Stomach (tissue), 4 donors: ENCODE results near the gene SH3BP5.

Experiments used
- CTCF ChIP-seq, 7 experiments: fragments of 450-650 bp in 4 of 7; fragments of 200-600 bp in 3 of 7; sonication (generic) in 3 of 7; IDR thresholded peaks; one replicate each; pipeline ENCODE4 v1.5.1; 2016 to 2019; ENCODE audit warnings: antibody characterized with exemption in 7 of 7, control low read depth in 2 of 7, mild to moderate bottlenecking in 1 of 7
- POLR2A ChIP-seq, 4 donors: fragments of 450-650 bp; IDR thresholded peaks; one replicate each; pipeline ENCODE4 v1.6.1; 2016; ENCODE audit warnings: antibody characterized with exemption in 4 of 4, control low read depth in 2 of 4, mild to moderate bottlenecking in 1 of 4, moderate library complexity in 1 of 4
- POLR2AphosphoS5 ChIP-seq, 3 donors: sonication (generic); formaldehyde crosslinking; IDR thresholded peaks; one replicate each; pipeline ENCODE4 v1.6.1; 2016; ENCODE audit warnings: antibody characterized with exemption in 3 of 3

DNA sequence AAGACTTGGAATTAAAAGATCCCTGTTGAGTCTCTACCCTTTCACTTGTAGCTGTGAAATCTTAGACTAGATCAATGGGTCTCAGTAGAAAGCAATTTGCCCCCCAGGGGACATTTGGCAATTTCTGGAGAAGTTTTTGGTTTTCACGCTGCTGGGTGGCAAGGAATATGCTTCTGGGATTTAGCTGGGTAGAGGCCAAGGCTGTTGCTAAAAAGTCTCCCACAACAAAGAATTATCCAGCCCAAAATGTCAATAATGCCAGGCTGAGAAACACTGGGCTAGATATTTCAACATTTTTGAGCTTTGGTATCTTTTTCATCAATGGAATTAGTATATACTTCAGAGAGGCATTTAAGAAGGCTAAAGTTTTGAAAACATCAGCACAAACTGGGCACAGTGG is 117.6 kb downstream of the SH3BP5 start:
- no peak for TF ChIP-seq CTCF (IDR thresholded peaks at IDR 0.05)
- TF ChIP-seq POLR2AphosphoS5 (IDR thresholded peaks at IDR 0.05): no peak
- no peak for TF ChIP-seq POLR2A (IDR thresholded peaks at IDR 0.05)
